ENCODE measurements around the gene FOXO1.

The FOXO1 gene

GRCh38 chr13:40635315-40635995 is 31.0 kb downstream of the FOXO1 start:
- no peak for DNase-seq

DNA sequence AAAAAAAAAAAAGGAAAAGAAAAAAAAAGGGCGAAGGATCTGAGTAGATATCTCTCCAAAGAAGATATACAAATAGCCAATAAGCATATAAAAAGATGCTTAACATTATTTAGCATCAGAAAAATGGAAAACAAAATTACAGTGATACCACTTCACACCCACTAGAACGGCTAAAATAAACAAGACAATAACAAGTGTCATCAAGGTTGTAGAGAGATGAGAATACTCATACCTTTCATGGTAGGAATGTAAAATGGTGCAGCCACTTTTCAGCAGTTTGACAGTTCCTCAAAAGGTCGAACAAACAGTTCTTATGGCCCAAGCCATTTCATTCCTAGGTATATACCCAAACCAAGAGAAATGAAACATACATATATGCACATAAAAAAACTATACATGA is 33.5 kb downstream of the FOXO1 start:
- no peak for DNase-seq

- peak in 1 of 5 experiments; percentile 47 for DNase-seq
These were observed 34.8 kb downstream of the FOXO1 start for GRCh38 chr13:40631605-40632004.

- DNase-seq: peak in 1 of 5 experiments; percentile 70
These were observed 36.6 kb downstream of the FOXO1 start for GRCh38 chr13:40629678-40630384.

GRCh38 chr13:40626977-40627376 is 39.5 kb downstream of the FOXO1 start:
- DNase-seq: no peak

DNA sequence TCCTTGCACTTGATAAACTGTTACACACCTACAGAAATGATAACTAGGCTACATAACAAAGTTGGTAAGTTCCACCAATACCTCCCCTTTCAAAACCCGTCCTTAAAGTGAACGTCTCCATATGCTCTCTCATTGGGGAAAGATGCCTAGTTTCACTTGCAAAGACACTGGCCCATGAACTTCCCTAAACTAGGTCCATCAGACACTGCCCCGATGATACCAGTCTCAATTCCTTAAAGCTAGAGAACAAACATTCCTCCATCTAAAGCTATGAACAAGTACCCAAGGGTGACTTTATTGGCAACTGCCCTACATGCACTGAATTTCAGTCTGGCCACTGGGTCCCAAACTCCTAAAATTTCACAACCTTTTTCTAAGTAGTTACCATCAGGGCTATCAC is 39.9 kb downstream of the FOXO1 start:
- no peak for DNase-seq

GRCh38 chr13:40624986-40625385 is 41.5 kb downstream of the FOXO1 start:
- DNase-seq: no peak

DNA sequence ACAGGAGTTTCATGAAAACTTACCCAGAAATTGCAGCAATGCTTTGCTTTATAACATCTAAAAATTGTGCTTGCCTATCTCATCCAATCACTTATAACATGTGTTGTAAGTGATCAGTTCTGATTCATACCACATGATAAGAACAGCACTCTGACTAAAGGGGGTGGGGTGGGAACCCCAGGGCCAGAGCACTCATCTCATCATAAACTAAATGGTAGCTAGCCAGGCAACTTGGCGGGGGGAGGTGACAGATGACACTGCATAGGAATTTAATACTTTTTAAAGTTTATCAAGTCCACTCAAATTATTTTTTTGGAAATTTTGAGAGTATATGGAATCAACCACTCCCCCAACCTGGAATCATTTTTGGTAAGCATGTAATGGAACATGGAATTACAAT is 42.1 kb downstream of the FOXO1 start:
- peak in 2 of 5 experiments; percentile 19 to 68 for DNase-seq

- DNase-seq: no peak
These were observed 43.7 kb downstream of the FOXO1 start for GRCh38 chr13:40622761-40623160.

GRCh38 chr13:40622246-40622645 is 44.2 kb downstream of the FOXO1 start:
- no peak for DNase-seq

- DNase-seq: no peak
These were observed 47.0 kb downstream of the FOXO1 start for GRCh38 chr13:40619479-40619814.

DNA sequence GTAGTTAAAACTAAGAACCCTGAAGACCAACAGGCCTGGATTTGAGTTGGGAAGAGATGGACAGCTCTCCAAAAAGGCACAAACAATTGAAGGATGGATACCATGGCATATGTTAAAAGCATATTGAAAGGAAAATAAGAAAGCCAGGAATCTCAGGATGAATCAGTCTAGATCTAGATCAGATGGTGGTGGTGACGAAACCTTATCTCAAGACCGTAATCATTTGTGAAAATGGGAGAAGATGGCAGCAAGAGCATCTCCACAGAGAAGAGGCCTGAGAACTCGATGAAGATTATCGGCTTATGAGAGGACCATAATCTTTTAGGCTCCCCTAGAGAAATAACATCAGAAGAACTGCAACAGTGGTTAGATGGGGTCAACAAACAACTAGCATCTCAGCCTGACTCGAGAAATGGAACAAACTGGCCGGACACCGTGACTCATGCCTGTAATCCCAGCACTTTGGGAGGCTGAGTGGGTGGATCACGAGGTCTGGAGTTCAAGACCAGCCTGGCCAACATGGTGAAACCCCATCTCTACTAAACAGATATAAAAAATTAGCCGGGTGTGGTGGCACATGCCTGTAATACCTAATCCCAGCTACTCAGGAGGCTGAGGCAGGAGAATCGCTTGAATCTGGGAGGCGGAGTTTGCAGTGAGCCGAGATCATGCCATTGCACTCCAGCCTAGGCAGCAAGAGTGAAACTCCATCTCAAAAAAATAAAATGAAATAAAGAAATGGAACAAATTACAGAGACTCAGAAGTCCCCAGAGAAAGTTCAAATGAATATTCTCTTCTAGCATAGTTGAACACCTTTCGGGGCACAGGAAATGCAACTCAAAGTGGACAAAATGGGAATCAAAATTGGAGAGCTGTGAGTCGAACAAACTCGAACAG is 47.6 kb downstream of the FOXO1 start:
- no peak for DNase-seq

DNA sequence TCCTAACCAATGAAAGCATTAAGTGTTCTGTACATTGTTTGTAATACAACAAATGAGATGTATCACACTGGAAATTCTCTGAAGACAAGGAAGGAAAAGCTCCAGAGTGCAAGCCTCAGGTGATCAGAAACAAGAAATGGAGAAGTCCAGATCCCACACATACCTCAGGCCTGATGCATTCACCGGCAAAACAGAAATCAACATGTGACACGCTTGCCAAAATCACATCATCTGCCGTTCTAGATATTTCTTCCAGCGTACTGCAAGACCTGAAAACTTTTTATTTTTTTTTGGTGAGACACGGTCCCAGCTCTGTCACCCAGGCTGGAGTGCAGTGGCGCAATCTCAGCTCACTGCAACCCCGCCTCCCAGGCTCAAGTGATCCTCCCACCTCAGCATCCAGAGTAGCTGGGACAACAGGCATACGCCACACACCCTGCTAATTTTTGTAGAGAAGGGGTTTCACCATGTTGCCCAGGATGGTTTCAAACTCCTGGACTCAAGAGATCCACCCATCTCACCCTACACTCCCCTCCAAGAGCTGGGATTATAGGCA is 48.6 kb downstream of the FOXO1 start:
- no peak for DNase-seq

GRCh38 chr13:40615619-40616018 is 50.8 kb downstream of the FOXO1 start:
- DNase-seq: peak in 1 of 5 experiments; percentile 36

DNA sequence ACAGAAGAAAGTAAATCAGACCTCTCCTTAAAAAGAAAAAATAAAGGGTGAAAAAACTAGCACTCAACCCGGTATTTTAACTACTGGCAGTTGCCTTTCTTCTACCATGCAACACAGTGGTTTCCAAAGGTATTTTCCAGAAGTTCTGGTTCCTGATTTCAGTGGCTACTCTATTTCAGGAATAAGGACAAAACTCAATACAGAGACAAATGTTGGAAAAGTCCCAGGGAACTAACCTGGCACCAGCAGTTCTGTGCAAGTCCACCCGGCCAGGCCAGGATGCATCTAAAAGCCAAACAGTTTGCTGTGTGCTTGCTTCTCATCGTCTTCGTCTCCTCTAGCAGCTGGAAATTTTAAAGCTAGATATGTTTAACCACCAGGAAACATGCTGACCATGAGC is 52.5 kb downstream of the FOXO1 start:
- DNase-seq: no peak

- peak in 4 of 5 experiments; percentile 17 to 92 (median 58) for DNase-seq
These were observed 53.1 kb downstream of the FOXO1 start for GRCh38 chr13:40613192-40613818.

GRCh38 chr13:40612041-40612440 is 54.4 kb downstream of the FOXO1 start:
- no peak for DNase-seq

DNA sequence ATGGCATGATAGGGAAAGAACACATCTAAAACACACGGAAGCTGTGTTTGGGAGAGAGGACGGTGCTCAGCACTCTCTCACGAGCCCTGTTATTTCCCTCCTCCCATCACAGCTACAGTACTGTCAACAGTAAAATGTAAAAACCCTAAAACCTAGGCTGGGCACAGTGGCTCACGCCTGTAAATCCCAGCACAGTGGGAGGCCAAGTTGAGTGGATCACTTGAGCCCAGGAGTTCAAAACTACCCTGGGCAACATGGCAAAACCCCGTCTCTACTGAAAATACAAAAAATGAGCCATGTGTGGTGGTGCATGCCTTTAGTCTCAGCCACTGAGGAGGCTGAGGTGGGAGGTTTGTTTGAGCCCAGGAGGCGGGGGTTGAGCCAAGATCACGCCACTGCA is 54.8 kb downstream of the FOXO1 start:
- DNase-seq: no peak

DNA sequence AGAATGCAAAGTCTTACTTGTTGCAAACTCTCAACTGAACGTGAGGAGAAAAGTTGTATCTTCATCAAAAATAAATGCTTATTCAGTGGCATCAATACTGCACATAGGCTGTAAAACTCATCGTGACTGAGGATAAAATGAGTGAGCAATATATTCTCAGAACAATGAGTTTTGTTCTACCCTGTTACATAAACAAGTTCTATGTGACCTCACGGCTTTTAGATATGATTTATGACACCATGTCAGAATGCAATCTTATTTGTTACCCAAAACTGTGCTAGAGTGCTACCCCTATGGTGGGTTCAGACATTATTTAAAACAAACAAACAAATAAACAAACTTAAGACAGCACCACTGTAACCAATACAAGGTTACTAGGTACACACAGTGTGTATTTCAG is 55.4 kb downstream of the FOXO1 start:
- no peak for DNase-seq

DNA sequence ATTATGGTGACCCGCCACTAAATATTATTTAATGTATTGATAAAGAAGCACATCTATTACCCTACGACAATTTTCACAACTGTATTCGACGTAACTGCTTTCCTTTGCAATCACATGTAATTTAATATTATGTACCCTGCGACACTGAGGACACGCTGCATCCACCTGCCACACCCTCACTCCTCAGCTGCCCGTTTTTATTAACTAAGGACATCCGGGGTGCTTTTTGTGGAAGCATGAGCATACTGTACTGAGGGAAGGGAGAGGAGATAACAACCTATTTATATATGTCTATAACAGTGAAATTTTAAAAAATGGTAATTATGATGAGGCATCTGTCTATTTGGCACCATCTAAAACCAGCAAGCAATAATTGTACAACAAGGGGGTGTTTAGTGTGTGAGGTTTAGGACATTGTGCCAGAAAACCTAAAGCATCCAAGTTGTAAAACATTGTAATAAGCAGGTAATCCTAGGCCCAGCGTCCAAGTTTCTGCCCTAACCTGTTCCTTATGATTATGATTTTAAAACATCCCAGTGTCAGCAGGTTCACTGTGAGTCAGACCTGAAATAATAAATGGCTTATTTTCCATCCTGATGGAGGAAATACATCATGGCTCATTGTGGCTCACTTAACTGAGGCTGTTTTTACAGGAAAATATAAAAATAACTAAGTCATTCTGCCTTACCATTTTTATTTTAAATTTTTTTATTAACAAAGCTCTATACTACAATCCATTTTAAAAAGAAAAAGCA is 56.3 kb downstream of the FOXO1 start:
- no peak for DNase-seq

- DNase-seq: no peak
These were observed 58.1 kb downstream of the FOXO1 start for GRCh38 chr13:40608308-40608707.

GRCh38 chr13:40605573-40605972 is 60.9 kb downstream of the FOXO1 start:
- peak in 1 of 5 experiments; percentile 48 for DNase-seq
